GM10248 (cell line): ENCODE results near the gene SC5D.

ENCODE experiments used
- CTCF ChIA-PET: fragments of 300-600 bp; sonication (Branson Sonifier 250); formaldehyde crosslinking; extraction: SDS; loops from one replicate; lab custom pipeline; 2021; ENCODE audit warnings: antibody characterized with exemption; lab: Yijun Ruan, JAX
- POLR2A ChIA-PET: fragments of 350-650 bp; sonication (Branson Sonifier 250); formaldehyde crosslinking; extraction: SDS; loops from one replicate; lab custom pipeline; 2020; ENCODE audit warnings: antibody characterized with exemption; lab: Yijun Ruan, JAX
- DNase-seq: peaks from one replicate; pipeline ENCODE4 v3.0.0; 2012; ENCODE audit errors: extremely low spot score
- TF ChIP-seq, protein P1 (sequence below): IDR thresholded peaks from 2 replicates; pipeline ENCODE4 v1.5.1; 2012; ENCODE audit warnings: mild to moderate bottlenecking, low read depth; ENCODE audit errors: extremely low read depth, missing control alignments, control extremely low read depth

SC5D gene

DNA sequence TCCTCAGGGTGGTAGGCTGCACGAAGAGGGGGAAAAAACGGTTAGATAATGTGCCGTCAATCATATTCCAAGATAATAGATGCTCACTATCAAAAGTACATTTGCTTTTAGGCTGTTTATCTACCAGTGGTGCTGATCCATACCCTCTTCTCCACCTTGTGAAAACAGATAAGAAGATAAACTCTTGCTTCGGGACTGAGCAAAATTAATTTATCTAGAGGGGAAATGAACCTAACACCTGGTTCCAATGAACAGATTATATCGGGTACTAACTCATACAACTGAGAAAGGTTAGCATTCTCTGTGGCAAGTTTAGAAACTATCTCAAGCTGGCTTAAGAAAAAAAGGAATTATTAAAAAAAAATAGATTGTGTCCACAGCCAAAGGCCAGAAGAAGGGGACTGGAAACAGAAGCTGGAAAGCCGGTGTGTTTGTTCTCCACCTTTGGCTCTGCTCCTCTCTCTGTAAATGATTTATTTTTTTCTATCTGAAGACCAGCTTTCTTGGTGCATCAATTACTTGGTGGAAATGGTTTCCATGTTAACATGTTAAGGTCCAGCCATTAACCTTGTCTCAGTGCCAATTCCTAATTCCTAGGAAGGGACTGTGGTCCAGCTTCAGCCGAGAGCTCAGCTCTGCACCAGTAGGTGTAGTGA is 55.8 kb downstream of the SC5D start:
- TF ChIP-seq, protein P1, sequence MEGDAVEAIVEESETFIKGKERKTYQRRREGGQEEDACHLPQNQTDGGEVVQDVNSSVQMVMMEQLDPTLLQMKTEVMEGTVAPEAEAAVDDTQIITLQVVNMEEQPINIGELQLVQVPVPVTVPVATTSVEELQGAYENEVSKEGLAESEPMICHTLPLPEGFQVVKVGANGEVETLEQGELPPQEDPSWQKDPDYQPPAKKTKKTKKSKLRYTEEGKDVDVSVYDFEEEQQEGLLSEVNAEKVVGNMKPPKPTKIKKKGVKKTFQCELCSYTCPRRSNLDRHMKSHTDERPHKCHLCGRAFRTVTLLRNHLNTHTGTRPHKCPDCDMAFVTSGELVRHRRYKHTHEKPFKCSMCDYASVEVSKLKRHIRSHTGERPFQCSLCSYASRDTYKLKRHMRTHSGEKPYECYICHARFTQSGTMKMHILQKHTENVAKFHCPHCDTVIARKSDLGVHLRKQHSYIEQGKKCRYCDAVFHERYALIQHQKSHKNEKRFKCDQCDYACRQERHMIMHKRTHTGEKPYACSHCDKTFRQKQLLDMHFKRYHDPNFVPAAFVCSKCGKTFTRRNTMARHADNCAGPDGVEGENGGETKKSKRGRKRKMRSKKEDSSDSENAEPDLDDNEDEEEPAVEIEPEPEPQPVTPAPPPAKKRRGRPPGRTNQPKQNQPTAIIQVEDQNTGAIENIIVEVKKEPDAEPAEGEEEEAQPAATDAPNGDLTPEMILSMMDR, result no peak
- POLR2A ChIA-PET, result no interaction called here
- CTCF ChIA-PET, result interaction anchor here (0.8 to 1.6 kb wide), 4 partner anchors 11 to 29 kb away, joined by 3 to 4 read pairs (median 3); no protein-coding TSS in a partner anchor
- no peak for DNase-seq

DNA sequence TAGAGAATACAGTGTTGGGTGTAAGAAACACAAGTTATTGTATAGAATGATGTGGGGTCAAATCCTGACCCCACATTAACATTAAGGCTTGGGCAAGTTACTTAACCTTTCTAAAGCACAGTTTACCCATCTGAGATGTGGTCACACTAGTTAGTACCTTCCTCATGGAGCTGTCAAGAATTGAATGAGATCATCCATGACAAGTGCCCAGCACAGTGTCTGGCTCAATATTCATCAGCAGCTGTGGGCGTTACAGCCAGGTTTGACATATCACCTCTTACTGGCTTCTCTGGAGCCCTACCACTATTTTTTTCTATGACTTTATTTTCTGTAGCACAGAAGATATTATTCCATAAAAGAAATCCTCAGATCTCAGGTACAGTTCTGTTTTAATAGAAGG is 57.2 kb downstream of the SC5D start:
- TF ChIP-seq, protein P1, result no peak
- ChIA-PET CTCF (interaction anchor here (0.7 to 1.7 kb wide), 2 partner anchors 13 to 17 kb away, joined by 3 to 8 read pairs; no protein-coding TSS in a partner anchor), POLR2A (no interaction called here)
- DNase-seq, result no peak

DNA sequence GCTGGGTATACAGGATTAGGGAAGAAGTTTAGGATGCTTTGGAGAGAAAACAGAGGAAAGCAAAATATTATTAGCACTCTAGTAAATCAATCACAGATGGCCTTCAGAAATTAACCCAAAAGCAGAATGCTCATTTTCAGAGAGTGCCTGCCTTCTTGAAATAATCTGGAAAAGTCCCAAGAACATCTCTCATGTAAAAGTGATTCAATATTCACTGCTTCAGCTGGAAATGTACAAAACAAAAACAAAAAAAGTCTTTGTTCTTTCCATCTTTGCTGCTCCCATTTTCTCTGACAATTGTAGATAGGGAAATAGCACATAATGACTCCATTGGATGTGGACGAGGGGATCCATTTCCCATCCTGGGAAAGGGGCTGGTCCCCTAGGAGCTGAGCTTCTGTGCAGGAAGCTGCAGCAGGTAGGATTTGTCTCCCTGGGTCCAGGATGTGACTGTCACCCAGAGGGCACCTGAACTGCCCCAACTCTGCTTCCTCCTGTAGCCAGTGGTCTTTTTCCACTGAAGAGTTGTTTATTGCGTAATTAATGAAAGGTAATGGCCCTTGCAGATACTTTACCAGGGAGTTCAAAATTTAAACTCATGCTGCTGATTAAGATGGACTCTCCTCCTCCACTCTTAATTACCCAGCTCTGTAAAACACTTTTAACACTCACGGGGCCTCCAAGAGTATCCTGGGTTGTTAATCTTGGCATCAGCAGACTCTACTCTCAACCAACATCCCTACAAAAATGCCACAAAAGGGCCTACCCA is 57.9 kb downstream of the SC5D start:
- ChIA-PET CTCF (interaction anchor here (0.7 to 1.7 kb wide), 2 partner anchors 13 to 16 kb away, joined by 3 to 8 read pairs; no protein-coding TSS in a partner anchor), POLR2A (no interaction called here)

DNA sequence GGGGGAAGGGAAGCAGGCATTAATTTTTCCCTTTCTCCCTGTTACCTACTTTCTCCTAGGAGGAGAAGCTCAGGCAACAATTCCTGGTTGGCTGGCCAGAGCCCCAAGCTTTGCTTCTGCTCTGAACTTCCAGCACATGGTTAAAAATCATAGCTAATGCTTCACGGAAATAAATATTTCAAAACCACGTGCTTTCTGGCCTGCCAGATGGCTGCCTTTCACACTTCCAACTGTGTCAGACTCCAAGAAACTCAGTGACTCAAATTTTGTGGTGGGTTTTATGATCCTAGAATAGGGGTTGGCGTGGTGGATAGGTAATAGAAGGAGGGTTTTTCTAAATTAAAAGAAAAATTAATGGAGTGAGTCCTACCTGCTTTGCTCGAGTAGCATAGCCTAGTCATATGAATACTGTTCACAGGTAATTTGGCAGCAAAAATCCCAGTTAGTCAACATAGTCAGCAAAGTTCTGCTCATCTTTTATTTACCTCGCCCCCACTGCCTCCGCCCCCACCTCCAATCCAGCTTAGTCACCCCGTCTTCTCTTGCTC is 58.6 kb downstream of the SC5D start:
- no peak for DNase-seq
- TF ChIP-seq, protein P1, result no peak
- CTCF ChIA-PET, result interaction anchor here (1.7 kb wide), 1 partner anchor 16 kb away, joined by 8 read pairs; no protein-coding TSS in a partner anchor
- POLR2A ChIA-PET, result no interaction called here

More for the DNA sequence above, 57.9 kb downstream of the SC5D start:
- TF ChIP-seq, protein P1, result no peak
- DNase-seq, result no peak

DNA sequence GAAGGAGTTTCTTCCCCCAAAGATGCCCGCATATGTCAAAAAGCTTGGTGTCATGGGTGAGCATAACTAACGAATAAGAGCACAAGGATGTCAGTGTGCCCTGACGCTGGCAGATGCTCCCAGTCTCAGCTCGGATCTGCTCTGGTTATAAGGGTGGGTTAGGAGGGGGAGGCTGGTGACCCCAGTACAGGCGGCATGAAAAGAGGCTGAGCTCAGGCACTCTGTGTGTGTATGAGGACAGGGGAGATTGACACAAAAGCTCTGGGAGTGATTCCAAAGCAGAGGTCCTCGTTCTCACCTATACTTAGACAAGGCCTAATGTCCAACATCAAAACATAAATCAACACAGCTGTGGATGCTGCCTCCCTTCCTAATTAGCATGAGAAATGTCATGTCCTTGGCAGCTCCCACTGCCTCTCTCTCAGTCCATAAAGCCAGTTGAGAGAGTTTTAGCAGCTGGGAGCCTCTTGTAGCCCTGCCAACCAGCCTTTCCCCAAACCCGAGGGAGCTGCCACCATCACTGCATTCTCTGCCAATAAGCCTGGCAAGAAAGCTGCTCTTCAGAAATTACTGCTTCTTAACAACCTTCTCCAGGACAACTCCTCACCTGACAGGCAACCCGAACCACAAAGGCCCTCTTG is 59.8 kb downstream of the SC5D start:
- TF ChIP-seq, protein P1, result no peak
- no peak for DNase-seq
- ChIA-PET POLR2A (no interaction called here), CTCF (interaction anchor here (0.8 to 7.8 kb wide), 4 partner anchors 9 to 31 kb away, joined by 3 to 51 read pairs (median 4); no protein-coding TSS in a partner anchor)

DNA sequence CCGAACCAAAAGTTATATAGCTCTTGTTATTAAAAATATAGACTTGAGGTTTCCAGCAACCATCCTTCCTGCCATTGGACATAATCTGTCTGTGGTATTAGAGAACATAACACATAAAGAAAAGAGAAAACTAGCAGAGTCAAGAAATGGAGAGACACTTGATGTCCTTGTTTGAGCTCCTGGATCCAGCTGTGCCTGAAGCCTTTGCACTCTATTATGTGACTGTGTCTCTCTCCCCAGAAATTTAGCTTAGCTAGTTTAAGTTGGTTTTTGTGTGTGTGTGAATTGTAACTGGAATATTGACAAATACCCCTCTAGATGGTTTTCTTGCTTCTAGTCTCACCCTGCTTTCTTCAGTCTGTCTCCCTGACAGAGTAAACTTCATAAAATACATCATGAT is 61.6 kb downstream of the SC5D start:
- CTCF ChIA-PET, result interaction anchor here (0.8 to 7.8 kb wide), 6 partner anchors 9 to 21 kb away, joined by 3 to 51 read pairs (median 4); no protein-coding TSS in a partner anchor
- POLR2A ChIA-PET, result no interaction called here
- TF ChIP-seq, protein P1, result no peak
- DNase-seq, result no peak
